ENCODE measurements around the gene SEMA4A. TPM values are rescaled to one million over a fixed set of nuclear protein-coding genes. Genes with fewer than 3 reads are reported as not detected.

The SEMA4A gene
- total and polyA plus RNA-seq, 9 of the 15 experiments (the other 6 are each of a cell fraction or from before 2014, with no cell fraction given), result 0.04 to 1.7 (median 0.45) TPM

DNA sequence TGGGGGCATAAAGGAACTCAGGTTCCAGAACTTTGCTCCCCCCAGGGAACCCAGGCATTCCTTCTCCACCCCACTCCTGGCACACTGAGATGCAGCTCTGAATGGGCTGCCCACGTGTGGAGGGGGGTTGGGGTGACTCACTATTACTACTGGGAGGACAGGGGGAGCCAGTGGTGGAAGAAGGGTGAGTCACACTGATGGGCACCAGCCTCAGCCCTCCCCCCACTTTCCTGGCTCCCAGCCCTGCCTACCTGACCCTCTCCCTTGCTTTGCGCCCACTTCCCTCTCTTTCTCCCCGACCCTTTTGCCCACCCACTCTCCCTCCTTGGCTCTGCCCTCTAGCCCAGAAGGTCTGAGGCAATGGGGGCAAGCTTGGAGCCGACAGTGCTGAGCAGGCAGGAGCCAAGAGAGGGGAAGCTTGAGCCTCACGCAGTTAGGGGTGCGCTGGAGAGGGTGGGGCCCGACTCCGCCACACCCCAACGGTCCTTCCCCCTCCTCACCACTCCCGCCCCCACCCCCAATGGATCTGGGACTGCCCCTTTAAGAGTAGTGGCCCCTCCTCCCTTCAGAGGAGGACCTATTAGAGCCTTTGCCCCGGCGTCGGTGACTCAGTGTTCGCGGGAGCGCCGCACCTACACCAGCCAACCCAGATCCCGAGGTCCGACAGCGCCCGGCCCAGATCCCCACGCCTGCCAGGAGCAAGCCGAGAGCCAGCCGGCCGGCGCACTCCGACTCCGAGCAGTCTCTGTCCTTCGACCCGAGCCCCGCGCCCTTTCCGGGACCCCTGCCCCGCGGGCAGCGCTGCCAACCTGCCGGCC, 39.1 kb upstream of the SEMA4A start, which contains the start of gene LMNA (continued):
- TF ChIP-seq, protein P1, sequence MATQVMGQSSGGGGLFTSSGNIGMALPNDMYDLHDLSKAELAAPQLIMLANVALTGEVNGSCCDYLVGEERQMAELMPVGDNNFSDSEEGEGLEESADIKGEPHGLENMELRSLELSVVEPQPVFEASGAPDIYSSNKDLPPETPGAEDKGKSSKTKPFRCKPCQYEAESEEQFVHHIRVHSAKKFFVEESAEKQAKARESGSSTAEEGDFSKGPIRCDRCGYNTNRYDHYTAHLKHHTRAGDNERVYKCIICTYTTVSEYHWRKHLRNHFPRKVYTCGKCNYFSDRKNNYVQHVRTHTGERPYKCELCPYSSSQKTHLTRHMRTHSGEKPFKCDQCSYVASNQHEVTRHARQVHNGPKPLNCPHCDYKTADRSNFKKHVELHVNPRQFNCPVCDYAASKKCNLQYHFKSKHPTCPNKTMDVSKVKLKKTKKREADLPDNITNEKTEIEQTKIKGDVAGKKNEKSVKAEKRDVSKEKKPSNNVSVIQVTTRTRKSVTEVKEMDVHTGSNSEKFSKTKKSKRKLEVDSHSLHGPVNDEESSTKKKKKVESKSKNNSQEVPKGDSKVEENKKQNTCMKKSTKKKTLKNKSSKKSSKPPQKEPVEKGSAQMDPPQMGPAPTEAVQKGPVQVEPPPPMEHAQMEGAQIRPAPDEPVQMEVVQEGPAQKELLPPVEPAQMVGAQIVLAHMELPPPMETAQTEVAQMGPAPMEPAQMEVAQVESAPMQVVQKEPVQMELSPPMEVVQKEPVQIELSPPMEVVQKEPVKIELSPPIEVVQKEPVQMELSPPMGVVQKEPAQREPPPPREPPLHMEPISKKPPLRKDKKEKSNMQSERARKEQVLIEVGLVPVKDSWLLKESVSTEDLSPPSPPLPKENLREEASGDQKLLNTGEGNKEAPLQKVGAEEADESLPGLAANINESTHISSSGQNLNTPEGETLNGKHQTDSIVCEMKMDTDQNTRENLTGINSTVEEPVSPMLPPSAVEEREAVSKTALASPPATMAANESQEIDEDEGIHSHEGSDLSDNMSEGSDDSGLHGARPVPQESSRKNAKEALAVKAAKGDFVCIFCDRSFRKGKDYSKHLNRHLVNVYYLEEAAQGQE (IDR thresholded peaks at IDR 0.05; ENCODE audit: borderline replicate concordance), result peak; percentile 28; the same call in 1 of the 2 replicates
- TF ChIP-seq, protein P1 (CRISPR knock-in tag; IDR thresholded peaks at IDR 0.05; ENCODE audit: low read depth), result no peak
- TF ChIP-seq, protein P2, sequence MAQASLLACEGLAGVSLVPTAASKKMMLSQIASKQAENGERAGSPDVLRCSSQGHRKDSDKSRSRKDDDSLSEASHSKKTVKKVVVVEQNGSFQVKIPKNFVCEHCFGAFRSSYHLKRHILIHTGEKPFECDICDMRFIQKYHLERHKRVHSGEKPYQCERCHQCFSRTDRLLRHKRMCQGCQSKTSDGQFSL (CRISPR knock-in tag; IDR thresholded peaks at IDR 0.05), result peak; percentile 79
- TF ChIP-seq, protein P2 (tag; IDR thresholded peaks at IDR 0.05), result no peak
- TF ChIP-seq TAF1 (IDR thresholded peaks at IDR 0.05; ENCODE audit: control insufficient read depth, extremely low read depth, insufficient read depth, low read length, severe bottlenecking) (peak; percentile 92), ARID1B (IDR thresholded peaks at IDR 0.05) (peak; percentile 89), POLR3A (IDR thresholded peaks at IDR 0.05; ENCODE audit: borderline replicate concordance, extremely low read depth, insufficient read depth, insufficient read length) (no peak), ZBTB7A (IDR thresholded peaks at IDR 0.05; ENCODE audit: borderline replicate concordance, control insufficient read depth, low read depth, low read length) (peak; percentile 86; the same call in 1 of the 2 replicates), PML (IDR thresholded peaks at IDR 0.05; ENCODE audit: low read length) (0 out of 2 replicates have a peak, but pooled peaks have one; percentile 10), NONO (IDR thresholded peaks at IDR 0.05; ENCODE audit: low read depth in 2 of 2, low read length in 1 of 2) (peak in 1 of 2 experiments; percentile 90; a peak in 2 of 4 replicates)
- TF ChIP-seq, protein P3, sequence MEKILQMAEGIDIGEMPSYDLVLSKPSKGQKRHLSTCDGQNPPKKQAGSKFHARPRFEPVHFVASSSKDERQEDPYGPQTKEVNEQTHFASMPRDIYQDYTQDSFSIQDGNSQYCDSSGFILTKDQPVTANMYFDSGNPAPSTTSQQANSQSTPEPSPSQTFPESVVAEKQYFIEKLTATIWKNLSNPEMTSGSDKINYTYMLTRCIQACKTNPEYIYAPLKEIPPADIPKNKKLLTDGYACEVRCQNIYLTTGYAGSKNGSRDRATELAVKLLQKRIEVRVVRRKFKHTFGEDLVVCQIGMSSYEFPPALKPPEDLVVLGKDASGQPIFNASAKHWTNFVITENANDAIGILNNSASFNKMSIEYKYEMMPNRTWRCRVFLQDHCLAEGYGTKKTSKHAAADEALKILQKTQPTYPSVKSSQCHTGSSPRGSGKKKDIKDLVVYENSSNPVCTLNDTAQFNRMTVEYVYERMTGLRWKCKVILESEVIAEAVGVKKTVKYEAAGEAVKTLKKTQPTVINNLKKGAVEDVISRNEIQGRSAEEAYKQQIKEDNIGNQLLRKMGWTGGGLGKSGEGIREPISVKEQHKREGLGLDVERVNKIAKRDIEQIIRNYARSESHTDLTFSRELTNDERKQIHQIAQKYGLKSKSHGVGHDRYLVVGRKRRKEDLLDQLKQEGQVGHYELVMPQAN (IDR thresholded peaks at IDR 0.05; ENCODE audit: borderline replicate concordance), result 0 out of 2 replicates have a peak, but pooled peaks have one; percentile 35
